HCT116 (cell line): Measurements from ENCODE around the gene ASAP2. TPM values are rescaled to one million over a fixed set of nuclear protein-coding genes. Genes with fewer than 3 reads are reported as not detected.

Experiments
- ATAC-seq: fragments of 200-7000 bp; cut with Tn5 transposase; 2 replicates; pipeline ENCODE4 v1.9.1; 2020; ENCODE audit warnings: mild to moderate bottlenecking, moderate library complexity
- BruUV-seq: library from RNA; stranded (reverse); fragments of 400-500 nt; replicated peaks from 2 replicates; lab custom pipeline; 2021; lab: Mats Ljungman, UMichigan
- CTCF ChIA-PET: fragments of 300-600 bp; sonication (Branson Sonifier 250); formaldehyde crosslinking; loops from one replicate; lab custom pipeline; 2021; ENCODE audit warnings: antibody characterized with exemption; lab: Charles Lee
- POLR2A ChIA-PET: fragments of 300-600, 350-600 bp; sonication (Branson Sonifier 250); formaldehyde crosslinking; loops from one replicate; lab custom pipeline; 2021; ENCODE audit warnings: antibody characterized with exemption; lab: Charles Lee
- RAD21 ChIA-PET, 2 experiments: fragments of 300-600 bp; sonication (Branson Sonifier 250); formaldehyde crosslinking; loops; one replicate each; lab custom pipeline; 2023; ENCODE audit warnings: low total read pairs in 2 of 2; ENCODE audit not compliant: uncharacterized antibody in 2 of 2, unreplicated experiment in 2 of 2, low non-redundant PET in 1 of 2; lab: Charles Lee
- DNase-seq: peaks from one replicate; pipeline ENCODE4 v3.0.0-alpha.2; 2010; ENCODE audit warnings: low read depth, low spot score
- H2AFZ ChIP-seq: fragments of 200-600 bp; shearing (Covaris generic), sonication (generic); 2 replicates; pipeline ENCODE4 v1.6.1; 2017; ENCODE audit warnings: low read depth, mixed run types, mixed read lengths, antibody characterized with exemption, low read length; ENCODE audit not compliant: poor library complexity, severe bottlenecking
- H3K27ac ChIP-seq: 2 replicates; pipeline ENCODE4 v1.5.1; 2012; ENCODE audit warnings: low read depth, low read length
- H3K27me3 ChIP-seq: fragments of 200-600 bp; sonication (generic); 2 replicates; pipeline ENCODE4 v1.6.1; 2016; ENCODE audit warnings: mixed run types, low read length, mixed read lengths; ENCODE audit not compliant: insufficient read depth
- H3K36me3 ChIP-seq, 2 experiments: fragments of 200-500 bp in 1 of 2; fragments of 200-600 bp in 1 of 2; sonication (Bioruptor generic) in 1 of 2; sonication (generic) in 1 of 2; 2 replicates each; pipeline versions ENCODE4 v1.5.1 to v1.6.1; 2014 to 2016; ENCODE audit warnings: low read length in 2 of 2, inconsistent platforms in 1 of 2, mixed read lengths in 1 of 2, mixed run types in 1 of 2; ENCODE audit not compliant: insufficient read depth in 2 of 2, control insufficient read depth in 1 of 2
- H3K4me1 ChIP-seq, 2 experiments: fragments of 200-600 bp in 1 of 2; sonication (generic) in 1 of 2; 2 replicates each; pipeline versions ENCODE4 v1.5.1 to v1.6.1; 2012 to 2017; ENCODE audit warnings: low read length in 2 of 2, inconsistent platforms in 1 of 2, mild to moderate bottlenecking in 1 of 2, mixed read lengths in 1 of 2, mixed run types in 1 of 2, moderate library complexity in 1 of 2; ENCODE audit not compliant: insufficient read depth in 2 of 2, control insufficient read depth in 1 of 2
- H3K4me2 ChIP-seq: fragments of 200-600 bp; sonication (generic); 2 replicates; pipeline ENCODE4 v1.6.1; 2017; ENCODE audit warnings: mixed run types, low read length, mixed read lengths
- H3K4me3 ChIP-seq, 2 experiments: fragments of 200-600 bp in 1 of 2; sonication (generic) in 1 of 2; replicated peaks in 1 of 2; 2 replicates each; pipeline ENCODE4 v1.5.1; 2011 to 2016; ENCODE audit warnings: low read length in 2 of 2, control low read depth in 1 of 2, low read depth in 1 of 2, mild to moderate bottlenecking in 1 of 2, mixed read lengths in 1 of 2, mixed run types in 1 of 2
- H3K79me2 ChIP-seq: fragments of 200-600 bp; sonication (generic); 2 replicates; pipeline ENCODE4 v1.6.1; 2017; ENCODE audit warnings: mild to moderate bottlenecking, mixed run types, low read length, moderate library complexity, mixed read lengths; ENCODE audit not compliant: insufficient read depth
- H3K9ac ChIP-seq: fragments of 200-600 bp; sonication (generic); 2 replicates; pipeline ENCODE4 v1.6.1; 2016; ENCODE audit warnings: low read length, mixed read lengths
- H3K9me2 ChIP-seq: fragments of 200-600 bp; sonication (generic), shearing (Covaris generic); 2 replicates; pipeline ENCODE4 v1.6.1; 2017; ENCODE audit warnings: mixed run types, mild to moderate bottlenecking, moderate library complexity; ENCODE audit not compliant: insufficient read depth
- H3K9me3 ChIP-seq, 2 experiments: fragments of 200-500 bp in 1 of 2; fragments of 200-600 bp in 1 of 2; sonication (Bioruptor generic) in 1 of 2; sonication (generic) in 1 of 2; 2 replicates each; pipeline ENCODE4 v1.6.1; 2014 to 2017; ENCODE audit warnings: low read length in 2 of 2, mixed read lengths in 2 of 2, inconsistent platforms in 1 of 2, low read depth in 1 of 2, mild to moderate bottlenecking in 1 of 2, mixed run types in 1 of 2, moderate library complexity in 1 of 2; ENCODE audit not compliant: control insufficient read depth in 1 of 2, insufficient read depth in 1 of 2
- H4K20me1 ChIP-seq: fragments of 200-600 bp; sonication (generic), shearing (Covaris generic); 2 replicates; pipeline ENCODE4 v1.6.1; 2017; ENCODE audit warnings: mixed run types, mild to moderate bottlenecking, moderate library complexity; ENCODE audit not compliant: insufficient read depth
- CBX3 ChIP-seq: IDR thresholded peaks from 2 replicates; pipeline ENCODE4 v1.6.1; 2012; ENCODE audit warnings: low read depth
- EGR1 ChIP-seq: IDR thresholded peaks from 2 replicates; pipeline ENCODE4 v1.6.1; 2012; ENCODE audit warnings: low read depth
- FOSL1 ChIP-seq: IDR thresholded peaks from 2 replicates; pipeline ENCODE4 v1.6.1; 2012; ENCODE audit warnings: low read depth
- POLR2A ChIP-seq: IDR thresholded peaks from 2 replicates; pipeline ENCODE4 v1.7.0; 2011; ENCODE audit warnings: borderline replicate concordance; ENCODE audit not compliant: insufficient read depth, insufficient read length; ENCODE audit errors: extremely low read depth
- POLR2AphosphoS5 ChIP-seq: IDR thresholded peaks from 2 replicates; pipeline ENCODE4 v1.6.1; 2011; ENCODE audit warnings: mild to moderate bottlenecking, low read depth, low read length, moderate library complexity
- RAD21 ChIP-seq: IDR thresholded peaks from 2 replicates; pipeline ENCODE4 v1.6.1; 2012; ENCODE audit warnings: low read depth, mild to moderate bottlenecking
- REST ChIP-seq: IDR thresholded peaks from 2 replicates; pipeline ENCODE4 v1.6.1; 2012; ENCODE audit warnings: low read depth
- SIN3A ChIP-seq: IDR thresholded peaks from 2 replicates; pipeline ENCODE4 v1.6.1; 2012; ENCODE audit warnings: low read depth
- SP1 ChIP-seq: IDR thresholded peaks from 2 replicates; pipeline ENCODE4 v1.6.1; 2012; ENCODE audit warnings: low read depth
- SRF ChIP-seq: IDR thresholded peaks from 2 replicates; pipeline ENCODE4 v1.6.1; 2012; ENCODE audit warnings: low read depth
- TCF7L2 ChIP-seq: IDR thresholded peaks from 2 replicates; pipeline ENCODE4 v1.7.0; 2011; ENCODE audit warnings: borderline replicate concordance, inconsistent platforms; ENCODE audit not compliant: insufficient read depth, insufficient read length; ENCODE audit errors: extremely low read depth
- ZBTB33 ChIP-seq: IDR thresholded peaks from 2 replicates; pipeline ENCODE4 v1.6.1; 2011; ENCODE audit warnings: mild to moderate bottlenecking, low read length, moderate library complexity; ENCODE audit not compliant: insufficient replicate concordance; ENCODE audit errors: extremely low read depth
- ZFX ChIP-seq: fragments of 450-650 bp; IDR thresholded peaks from 2 replicates; pipeline ENCODE4 v1.6.1; 2017
- ZNF274 ChIP-seq: fragments of 200-500 bp; sonication (Bioruptor generic); IDR thresholded peaks from 2 replicates; pipeline ENCODE4 v1.6.1; 2014; ENCODE audit warnings: mild to moderate bottlenecking, low read depth, low read length, inconsistent platforms
- intact Hi-C: fragments of 100-400 bp; cut with micrococcal nuclease; formaldehyde crosslinking; loops from 2 replicates; pipeline ENCODE4 v1.10.0; 2022
- total RNA-seq: library from RNA; stranded (reverse); gene quantifications from one replicate; pipeline ENCODE4 v1.2.1, GENCODE V29; 2021; ENCODE audit not compliant: unreplicated experiment
- TF ChIP-seq, protein P1 (sequence below), 3 experiments: fragments of 200-600 bp in 1 of 3; sonication (generic) in 1 of 3; IDR thresholded peaks in 2 of 3; conservative IDR thresholded peaks in 1 of 3; 2 replicates each; pipeline ENCODE4 v1.5.1; 2012 to 2017; ENCODE audit warnings: low read depth in 2 of 3, low read length in 2 of 3, antibody characterized with exemption in 1 of 3, borderline replicate concordance in 1 of 3, control low read depth in 1 of 3, mild to moderate bottlenecking in 1 of 3, mixed read lengths in 1 of 3, mixed run types in 1 of 3, moderate library complexity in 1 of 3; ENCODE audit not compliant: insufficient read depth in 1 of 3
- TF ChIP-seq, protein P2 (sequence below): IDR thresholded peaks from 2 replicates; pipeline ENCODE4 v1.6.1; 2012

ASAP2 gene
- total RNA-seq, 1 experiment from 2014 or later, result 16.5 TPM

DNA sequence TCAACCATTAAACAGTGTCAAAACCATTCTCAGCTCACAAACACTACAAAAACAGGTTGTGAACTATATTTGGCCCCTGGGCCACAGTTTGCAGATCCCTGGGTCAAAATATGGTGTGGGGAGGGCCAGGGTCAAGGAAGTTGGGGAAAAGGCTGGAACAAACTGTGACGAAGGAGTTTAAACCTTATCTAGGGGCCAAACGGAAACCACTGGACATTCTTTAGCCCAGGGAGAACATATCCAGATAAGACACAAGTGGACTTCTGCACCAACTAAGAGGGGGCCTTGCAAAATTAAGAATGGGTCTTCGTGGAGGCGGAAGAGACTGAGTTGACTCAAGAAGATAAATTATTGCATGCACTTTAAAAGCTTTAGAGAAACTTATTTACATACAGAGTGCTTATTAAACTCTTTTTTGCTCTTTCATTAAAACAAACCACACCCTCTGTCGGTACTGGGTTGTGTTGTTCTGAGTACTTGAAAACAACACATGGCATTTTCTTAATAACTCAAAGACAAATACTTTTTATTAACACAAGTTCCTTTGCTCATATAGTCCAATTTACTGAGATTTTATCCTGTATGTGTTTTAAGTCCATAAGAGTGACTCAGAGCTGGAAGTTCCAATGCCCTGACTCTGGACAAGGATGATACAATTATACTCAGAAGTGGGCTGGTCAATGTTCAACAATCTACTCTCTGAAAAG, 5.3 kb upstream of the ASAP2 start (continued):
- TF ChIP-seq, protein P1, sequence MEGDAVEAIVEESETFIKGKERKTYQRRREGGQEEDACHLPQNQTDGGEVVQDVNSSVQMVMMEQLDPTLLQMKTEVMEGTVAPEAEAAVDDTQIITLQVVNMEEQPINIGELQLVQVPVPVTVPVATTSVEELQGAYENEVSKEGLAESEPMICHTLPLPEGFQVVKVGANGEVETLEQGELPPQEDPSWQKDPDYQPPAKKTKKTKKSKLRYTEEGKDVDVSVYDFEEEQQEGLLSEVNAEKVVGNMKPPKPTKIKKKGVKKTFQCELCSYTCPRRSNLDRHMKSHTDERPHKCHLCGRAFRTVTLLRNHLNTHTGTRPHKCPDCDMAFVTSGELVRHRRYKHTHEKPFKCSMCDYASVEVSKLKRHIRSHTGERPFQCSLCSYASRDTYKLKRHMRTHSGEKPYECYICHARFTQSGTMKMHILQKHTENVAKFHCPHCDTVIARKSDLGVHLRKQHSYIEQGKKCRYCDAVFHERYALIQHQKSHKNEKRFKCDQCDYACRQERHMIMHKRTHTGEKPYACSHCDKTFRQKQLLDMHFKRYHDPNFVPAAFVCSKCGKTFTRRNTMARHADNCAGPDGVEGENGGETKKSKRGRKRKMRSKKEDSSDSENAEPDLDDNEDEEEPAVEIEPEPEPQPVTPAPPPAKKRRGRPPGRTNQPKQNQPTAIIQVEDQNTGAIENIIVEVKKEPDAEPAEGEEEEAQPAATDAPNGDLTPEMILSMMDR (IDR thresholded peaks at IDR 0.05 in 2 of 3, conservative IDR thresholded peaks at IDR 0.05 in 1 of 3; ENCODE audit: borderline replicate concordance in 1 of 3, insufficient read depth in 1 of 3, low read depth in 2 of 3, low read length in 2 of 3), result no peak
- TF ChIP-seq POLR2A (no peak), ZFX (no peak), POLR2AphosphoS5 (no peak), TCF7L2 (no peak), EGR1 (no peak)
- TF ChIP-seq, all 23 proteins: peak for 0

DNA sequence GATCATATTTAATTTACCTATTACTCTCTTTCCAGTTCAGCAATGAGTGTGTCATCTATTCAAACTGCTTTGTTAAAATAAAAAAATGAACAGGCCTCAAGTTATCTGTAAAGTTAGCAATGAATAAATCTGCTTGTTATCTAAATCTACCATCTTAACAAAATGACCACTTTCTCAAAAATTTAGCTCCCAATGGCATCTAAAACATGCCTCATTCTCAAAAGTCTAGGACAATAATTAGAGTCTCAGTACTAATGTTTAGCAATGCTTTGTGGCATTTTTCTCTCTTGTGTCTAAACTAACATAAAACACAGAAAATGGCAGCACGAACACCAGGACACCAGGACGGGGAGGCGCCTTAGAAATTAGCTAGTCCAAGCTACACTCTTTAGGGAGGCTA, 3.6 kb upstream of the ASAP2 start:
- intact Hi-C loops, result no loop called here
- Histone ChIP-seq H3K9ac (no peak overlapping the region), H3K4me1 (peaks cover 6 to 12% of the 10 kb centered on the region in 2 experiments; a peak in 3 of 4 replicates), H3K9me2 (no peaks in the 10 kb centered on the region), H2AFZ (no peak overlapping the region), H3K27me3 (no peaks in the 10 kb centered on the region), H3K9me3 (no peaks in the 10 kb centered on the region), H3K4me3 (no peak overlapping the region), H3K4me2 (no peak overlapping the region), H4K20me1 (no peaks in the 10 kb centered on the region), H3K27ac (no peak overlapping the region), H3K79me2 (peaks cover 10% of the 10 kb centered on the region), H3K36me3 (no peaks in the 10 kb centered on the region)
- ChIA-PET RAD21 (no interaction called here), POLR2A (no interaction called here), CTCF (no interaction called here)
- no TSS peak for BruUV-seq
- DNase-seq (no peak), ATAC-seq (no peak)
- TF ChIP-seq REST (no peak), SRF (no peak), TCF7L2 (no peak), POLR2A (no peak), SIN3A (no peak), ZBTB33 (no peak), FOSL1 (no peak), EGR1 (no peak), POLR2AphosphoS5 (no peak), RAD21 (no peak), CBX3 (no peak), ZNF274 (no peak), ZFX (no peak), SP1 (no peak)
- TF ChIP-seq, protein P2, sequence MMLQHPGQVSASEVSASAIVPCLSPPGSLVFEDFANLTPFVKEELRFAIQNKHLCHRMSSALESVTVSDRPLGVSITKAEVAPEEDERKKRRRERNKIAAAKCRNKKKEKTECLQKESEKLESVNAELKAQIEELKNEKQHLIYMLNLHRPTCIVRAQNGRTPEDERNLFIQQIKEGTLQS, result no peak
